Ascending aorta (tissue), 2 donors: ENCODE results near the gene HDDC2. TPM values are rescaled to one million over a fixed set of nuclear protein-coding genes. Genes with fewer than 3 reads are reported as not detected.

Source experiments
- DNase-seq, 2 donors: peaks; one replicate each; pipeline ENCODE4 v3.0.0-alpha.2; 2019; ENCODE audit warnings: low spot score in 2 of 2
- H3K27ac ChIP-seq, 2 donors: fragments of 200-600 bp; sonication (generic); one replicate each; pipeline ENCODE4 v1.5.1; 2016 to 2017; ENCODE audit warnings: mild to moderate bottlenecking in 1 of 2
- H3K27me3 ChIP-seq: fragments of 200-600 bp; sonication (generic); one replicate; pipeline ENCODE4 v1.5.1; 2017
- H3K36me3 ChIP-seq, 2 donors: fragments of 200-600 bp; sonication (generic); one replicate each; pipeline ENCODE4 v1.5.1; 2016
- H3K4me1 ChIP-seq, 2 donors: fragments of 200-600 bp; sonication (generic); one replicate each; pipeline ENCODE4 v1.5.1; 2016 to 2017; ENCODE audit warnings: mild to moderate bottlenecking in 1 of 2
- H3K4me3 ChIP-seq, 2 donors: fragments of 200-600 bp; sonication (generic); one replicate each; pipeline ENCODE4 v1.5.1; 2016 to 2017; ENCODE audit warnings: mild to moderate bottlenecking in 1 of 2
- H3K9me3 ChIP-seq, 2 donors: fragments of 200-600 bp; sonication (generic); one replicate each; pipeline ENCODE4 v1.5.1; 2016
- intact Hi-C: fragments of 100-400 bp; cut with DNase I; formaldehyde crosslinking; loops from one replicate; pipeline ENCODE4 v1.15.1; 2023
- total RNA-seq: library from RNA; depleted of rRNA; stranded (reverse); fragments of >200 nt; gene quantifications from one replicate; pipeline ENCODE4 v1.1.0, GENCODE V29; 2016
- TF ChIP-seq, protein P1 (sequence below), 3 experiments: fragments of 200-600 bp in 2 of 3; fragments of 450-650 bp in 1 of 3; sonication (generic) in 2 of 3; IDR thresholded peaks; one replicate each; pipeline ENCODE4 v1.5.1; 2016 to 2019; ENCODE audit warnings: antibody characterized with exemption in 3 of 3, mild to moderate bottlenecking in 1 of 3, moderate library complexity in 1 of 3

Gene HDDC2
- total RNA-seq, 1 donor from 2014 or later: 2.4 TPM

DNA sequence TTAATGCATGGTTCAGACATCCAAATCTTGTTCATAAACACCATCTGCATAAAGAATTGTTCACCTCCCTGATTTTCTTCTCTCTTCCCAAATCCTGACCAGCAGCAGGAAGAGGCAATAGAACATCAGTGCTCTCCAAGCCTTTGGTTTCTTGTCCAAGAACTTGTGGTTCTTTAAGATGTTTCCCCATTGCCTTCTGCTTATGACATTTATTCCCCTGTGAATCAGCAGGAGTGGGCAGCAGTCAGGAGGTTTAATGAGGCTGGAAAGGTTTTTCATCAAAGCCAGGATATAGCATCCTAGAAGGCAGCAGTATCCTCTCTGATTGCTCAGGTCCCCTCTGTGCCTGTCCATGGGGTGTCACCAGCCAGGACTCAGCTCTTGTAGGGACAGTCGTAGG lies 5.3 kb downstream of the HDDC2 start:
- TF ChIP-seq, protein P1, sequence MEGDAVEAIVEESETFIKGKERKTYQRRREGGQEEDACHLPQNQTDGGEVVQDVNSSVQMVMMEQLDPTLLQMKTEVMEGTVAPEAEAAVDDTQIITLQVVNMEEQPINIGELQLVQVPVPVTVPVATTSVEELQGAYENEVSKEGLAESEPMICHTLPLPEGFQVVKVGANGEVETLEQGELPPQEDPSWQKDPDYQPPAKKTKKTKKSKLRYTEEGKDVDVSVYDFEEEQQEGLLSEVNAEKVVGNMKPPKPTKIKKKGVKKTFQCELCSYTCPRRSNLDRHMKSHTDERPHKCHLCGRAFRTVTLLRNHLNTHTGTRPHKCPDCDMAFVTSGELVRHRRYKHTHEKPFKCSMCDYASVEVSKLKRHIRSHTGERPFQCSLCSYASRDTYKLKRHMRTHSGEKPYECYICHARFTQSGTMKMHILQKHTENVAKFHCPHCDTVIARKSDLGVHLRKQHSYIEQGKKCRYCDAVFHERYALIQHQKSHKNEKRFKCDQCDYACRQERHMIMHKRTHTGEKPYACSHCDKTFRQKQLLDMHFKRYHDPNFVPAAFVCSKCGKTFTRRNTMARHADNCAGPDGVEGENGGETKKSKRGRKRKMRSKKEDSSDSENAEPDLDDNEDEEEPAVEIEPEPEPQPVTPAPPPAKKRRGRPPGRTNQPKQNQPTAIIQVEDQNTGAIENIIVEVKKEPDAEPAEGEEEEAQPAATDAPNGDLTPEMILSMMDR (IDR thresholded peaks at IDR 0.05): no peak
- no peaks in the 10 kb centered on the region for H3K27me3 ChIP-seq
- H3K4me1 ChIP-seq: peaks cover 3 to 21% of the 10 kb centered on the region in 2 donors
- no peak for DNase-seq
- no peaks in the 10 kb centered on the region for H3K9me3 ChIP-seq
- H3K27ac ChIP-seq: no peak overlapping the region
- intact Hi-C loops: no loop called here
- H3K4me3 ChIP-seq: no peak overlapping the region
- H3K36me3 ChIP-seq: peaks cover 11 to 42% of the 10 kb centered on the region in 2 donors

DNA sequence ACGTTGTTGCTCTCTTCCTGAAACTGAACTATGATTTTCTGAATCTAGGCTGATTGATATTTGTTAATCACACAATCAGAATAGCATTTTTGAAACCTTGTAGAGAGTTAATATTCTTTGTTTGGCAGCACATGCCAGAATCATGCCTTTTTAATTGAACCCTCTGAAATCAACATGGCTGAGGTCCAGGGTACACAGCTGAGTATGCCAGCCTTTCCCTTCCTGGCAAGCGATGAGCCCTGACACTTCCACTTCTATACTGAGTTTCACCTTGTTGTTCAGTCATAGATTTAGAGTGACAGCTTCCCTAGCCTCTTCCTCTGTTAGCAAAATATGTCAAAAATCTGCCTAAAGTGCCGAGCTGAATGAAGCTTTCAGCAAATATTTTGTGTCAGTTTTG lies 6.8 kb downstream of the HDDC2 start:
- H3K36me3 ChIP-seq: peaks cover 11 to 47% of the 10 kb centered on the region in 2 donors
- no peak for DNase-seq
- H3K27ac ChIP-seq: no peak overlapping the region
- H3K9me3 ChIP-seq: no peaks in the 10 kb centered on the region
- no peak overlapping the region for H3K4me3 ChIP-seq
- TF ChIP-seq, protein P1 (IDR thresholded peaks at IDR 0.05): no peak
- intact Hi-C loops: no loop called here
- no peaks in the 10 kb centered on the region for H3K27me3 ChIP-seq
- H3K4me1 ChIP-seq: peaks cover 0 to 18% of the 10 kb centered on the region in 2 donors

DNA sequence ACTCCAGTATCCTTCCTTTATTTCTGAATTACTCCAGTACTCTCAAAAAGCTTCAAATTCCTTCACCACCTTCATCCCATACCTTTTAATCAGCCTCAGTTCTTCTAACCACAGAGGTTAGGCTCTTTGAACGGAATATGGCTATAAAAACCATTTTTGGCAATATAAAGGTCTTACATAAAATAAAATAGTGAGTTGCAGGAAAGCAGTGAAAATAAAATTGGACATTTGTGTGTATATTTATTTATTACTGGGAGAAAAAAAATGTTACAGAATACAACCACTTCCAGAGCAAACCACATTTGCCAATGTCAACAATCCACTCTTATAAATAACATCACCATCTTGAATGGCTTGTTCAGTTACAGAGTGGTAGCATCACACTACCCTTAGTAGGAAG lies 7.7 kb downstream of the HDDC2 start:
- Histone ChIP-seq H3K27ac (no peak overlapping the region), H3K9me3 (no peaks in the 10 kb centered on the region), H3K27me3 (no peaks in the 10 kb centered on the region), H3K4me3 (no peak overlapping the region), H3K36me3 (peaks cover 11 to 46% of the 10 kb centered on the region in 2 donors), H3K4me1 (peaks cover 0 to 16% of the 10 kb centered on the region in 2 donors)
- DNase-seq: no peak
- TF ChIP-seq, protein P1 (IDR thresholded peaks at IDR 0.05): no peak
- intact Hi-C loops: no loop called here

DNA sequence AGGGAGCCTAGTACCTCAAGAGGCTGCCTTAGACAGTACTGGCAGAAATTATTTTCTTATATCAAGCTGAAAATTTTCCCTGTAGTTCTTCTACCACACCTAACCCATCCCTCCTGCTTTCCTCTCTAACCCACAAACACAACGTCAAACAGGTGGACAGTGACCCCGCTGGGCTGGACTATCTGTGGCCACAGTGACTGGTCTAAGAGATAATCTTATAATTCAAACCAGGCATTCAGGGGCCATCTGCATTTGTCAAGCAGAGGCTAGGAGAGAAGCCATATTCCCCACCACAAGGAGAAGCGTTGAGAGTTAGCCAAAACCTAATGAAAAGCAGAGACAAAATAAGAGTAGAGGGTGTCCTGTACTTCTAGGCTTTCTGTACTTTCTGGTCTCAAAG lies 8.2 kb downstream of the HDDC2 start:
- intact Hi-C loops: no loop called here
- Histone ChIP-seq H3K36me3 (peaks cover 11 to 41% of the 10 kb centered on the region in 2 donors), H3K27ac (no peak overlapping the region)

DNA sequence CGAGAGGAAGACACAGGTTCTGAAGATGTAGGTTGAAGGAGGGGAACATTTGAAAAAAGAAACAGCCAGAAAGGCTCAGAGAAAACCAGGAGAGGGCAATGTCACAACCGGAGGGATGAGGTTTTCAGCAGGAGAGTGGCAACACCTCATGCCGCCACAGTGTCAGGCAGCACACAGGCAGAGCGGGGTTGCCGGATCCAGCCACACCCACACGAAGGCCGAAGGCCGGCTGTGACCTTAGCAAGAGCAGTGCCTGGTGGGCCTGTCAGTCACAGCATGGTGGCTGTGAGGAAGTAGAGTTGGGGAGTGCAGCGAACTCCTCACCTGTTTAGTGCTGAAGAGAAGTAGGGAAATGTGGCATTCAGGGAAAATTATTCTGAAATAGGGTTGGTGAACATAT lies 14.0 kb downstream of the HDDC2 start:
- Histone ChIP-seq H3K4me1 (no peaks in the 10 kb centered on the region), H3K4me3 (no peak overlapping the region), H3K9me3 (peaks cover 0 to 8% of the 10 kb centered on the region in 2 donors), H3K36me3 (peaks cover 18 to 55% of the 10 kb centered on the region in 2 donors), H3K27ac (no peak overlapping the region), H3K27me3 (no peaks in the 10 kb centered on the region)
- TF ChIP-seq, protein P1 (IDR thresholded peaks at IDR 0.05): no peak
- intact Hi-C loops: no loop called here
- no peak for DNase-seq

More for the DNA sequence above, 8.2 kb downstream of the HDDC2 start:
- Histone ChIP-seq H3K9me3 (no peaks in the 10 kb centered on the region), H3K4me3 (no peak overlapping the region), H3K27me3 (no peaks in the 10 kb centered on the region), H3K4me1 (peaks cover 0 to 16% of the 10 kb centered on the region in 2 donors)
- TF ChIP-seq, protein P1 (IDR thresholded peaks at IDR 0.05): no peak
- no peak for DNase-seq

DNA sequence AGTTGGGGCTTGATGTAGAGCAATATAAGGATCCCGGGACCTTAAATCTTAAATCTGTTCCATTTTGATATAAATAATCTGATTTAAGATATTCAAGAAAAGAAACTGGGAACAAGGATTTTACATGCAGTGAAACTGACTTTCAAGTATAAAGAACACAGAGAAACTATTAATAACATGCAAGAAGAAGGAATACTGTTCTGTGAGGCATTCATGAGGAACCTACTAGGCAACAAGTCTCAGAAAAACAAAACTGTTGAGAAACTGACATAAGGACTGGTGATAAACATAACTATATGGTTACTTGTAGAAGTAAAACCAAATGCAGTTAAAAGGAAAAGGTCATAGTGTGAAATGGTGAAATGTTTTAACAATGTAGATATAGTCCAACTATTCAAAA lies 15.8 kb downstream of the HDDC2 start:
- H3K27ac ChIP-seq: no peak overlapping the region
- DNase-seq: no peak
- peaks cover 0 to 9% of the 10 kb centered on the region in 2 donors for H3K9me3 ChIP-seq
- intact Hi-C loops: no loop called here
- H3K4me1 ChIP-seq: no peaks in the 10 kb centered on the region
- H3K36me3 ChIP-seq: peaks cover 23 to 52% of the 10 kb centered on the region in 2 donors
- no peak overlapping the region for H3K4me3 ChIP-seq
- TF ChIP-seq, protein P1 (IDR thresholded peaks at IDR 0.05): no peak
- H3K27me3 ChIP-seq: no peaks in the 10 kb centered on the region
